HG03025 (cell line): ENCODE data around the gene FGD6.
"Not testable (repeated sequence)": the region's sequence is repeated elsewhere in the genome, so short reads cannot be mapped to it uniquely, and the experiment has no call there.

Experiments
- ATAC-seq: cut with Tn5 transposase; IDR thresholded peaks from one replicate; pipeline ENCODE4 v1.9.1; 2021; ENCODE audit warnings: mild to moderate bottlenecking, moderate library complexity; ENCODE audit not compliant: unreplicated experiment, low FRiP score

Gene FGD6

DNA sequence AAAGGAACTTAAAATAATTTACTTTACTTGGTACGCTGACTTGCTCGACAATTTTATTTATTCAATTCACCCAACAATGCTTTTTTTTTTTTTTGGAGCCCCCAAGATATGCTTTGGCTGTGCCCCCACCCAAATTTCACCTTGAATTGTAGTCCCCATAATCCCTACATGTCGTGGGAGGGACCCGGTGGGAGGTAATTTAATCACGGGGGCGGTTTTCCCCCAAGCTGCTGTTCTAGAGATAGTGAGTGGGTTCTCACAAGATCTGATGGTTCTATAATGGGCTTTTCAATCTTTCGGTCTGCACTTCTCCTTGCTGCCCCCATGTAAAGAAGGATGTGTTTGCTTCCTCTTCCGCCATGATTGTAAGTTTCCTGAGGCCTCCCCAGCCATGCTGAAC is 10.4 kb downstream of the FGD6 start:
- no peak for ATAC-seq

DNA sequence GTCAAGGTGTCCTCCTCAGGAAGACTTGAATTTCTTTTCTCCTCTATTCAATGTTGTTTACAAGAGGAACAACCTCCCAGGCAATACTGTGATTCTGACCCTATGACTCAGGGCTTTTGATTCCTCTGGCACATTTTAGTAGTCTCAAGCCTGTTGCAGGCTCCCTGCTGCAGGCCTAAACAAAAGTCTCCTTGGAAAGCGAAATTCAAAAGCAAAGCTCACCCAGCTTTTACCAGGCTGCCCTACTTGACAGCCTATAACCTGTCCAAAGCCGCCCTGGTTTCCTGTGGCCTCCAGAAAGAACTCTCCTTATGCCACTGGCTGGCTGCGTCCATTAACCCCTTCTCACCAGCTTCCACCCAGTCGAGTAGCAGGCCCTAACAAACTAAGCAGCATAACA is 11.6 kb downstream of the FGD6 start:
- no peak for ATAC-seq

DNA sequence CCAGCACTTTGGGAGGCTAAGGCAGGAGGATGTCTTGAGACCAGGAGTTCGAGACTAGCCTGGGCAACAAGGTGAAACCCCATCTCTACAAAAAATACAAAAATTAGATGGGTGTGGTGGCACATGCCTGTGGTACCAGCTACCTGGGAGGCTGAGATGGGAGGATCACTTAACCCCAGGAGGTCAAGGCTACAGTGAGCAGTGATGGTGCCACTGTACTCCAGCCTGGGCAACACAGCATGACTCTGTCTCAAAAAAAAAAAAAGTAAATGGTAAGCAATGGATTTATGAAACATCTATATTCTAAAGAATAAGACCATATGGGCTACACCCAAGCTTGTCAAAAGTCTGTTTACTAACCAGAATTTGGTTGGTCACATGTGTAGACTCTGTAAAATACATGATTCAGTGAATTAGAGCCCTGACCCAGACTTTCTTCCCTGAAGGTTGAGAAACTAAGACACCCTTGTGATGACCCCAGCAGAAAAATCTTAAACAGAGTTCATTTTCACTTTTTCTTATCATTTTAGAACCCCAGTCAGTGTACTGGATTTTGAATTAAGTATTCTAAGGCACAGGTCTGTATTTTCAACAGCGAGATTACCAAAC is 12.1 kb downstream of the FGD6 start:
- no peak for ATAC-seq

DNA sequence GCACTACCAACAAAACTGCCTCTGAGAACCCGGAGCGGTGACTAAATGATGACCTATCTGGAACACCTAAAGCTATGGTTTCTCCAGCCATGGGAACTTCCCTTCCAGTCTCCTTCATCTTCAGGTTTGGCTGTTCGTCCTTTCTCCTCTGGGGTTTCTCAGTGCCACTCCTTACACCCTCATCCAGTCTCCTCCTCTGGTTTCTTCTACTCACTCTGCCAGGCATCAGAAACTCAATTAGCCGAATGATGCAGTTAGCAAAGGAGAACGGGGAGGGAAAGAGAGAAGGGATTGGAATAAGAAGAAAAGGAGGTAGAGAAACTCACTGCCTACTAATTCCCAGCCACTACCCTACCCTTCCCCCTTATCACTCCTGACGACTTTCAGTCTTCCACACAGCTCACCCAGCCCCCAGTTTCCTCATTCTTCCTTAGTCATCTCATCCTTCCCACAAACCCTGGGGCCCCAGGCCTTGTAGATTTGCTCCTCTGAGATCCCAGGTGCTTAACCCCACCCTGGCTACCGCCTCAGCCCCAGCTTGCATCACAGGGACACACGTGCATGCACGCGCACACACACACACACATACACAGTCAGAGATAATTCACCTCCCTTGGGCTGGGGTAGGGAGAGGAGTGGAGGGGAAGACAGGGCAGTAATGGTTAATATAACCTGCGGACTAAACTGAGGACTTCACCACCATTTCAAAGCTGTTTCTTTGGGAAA is 13.0 kb downstream of the FGD6 start:
- ATAC-seq: no peak

DNA sequence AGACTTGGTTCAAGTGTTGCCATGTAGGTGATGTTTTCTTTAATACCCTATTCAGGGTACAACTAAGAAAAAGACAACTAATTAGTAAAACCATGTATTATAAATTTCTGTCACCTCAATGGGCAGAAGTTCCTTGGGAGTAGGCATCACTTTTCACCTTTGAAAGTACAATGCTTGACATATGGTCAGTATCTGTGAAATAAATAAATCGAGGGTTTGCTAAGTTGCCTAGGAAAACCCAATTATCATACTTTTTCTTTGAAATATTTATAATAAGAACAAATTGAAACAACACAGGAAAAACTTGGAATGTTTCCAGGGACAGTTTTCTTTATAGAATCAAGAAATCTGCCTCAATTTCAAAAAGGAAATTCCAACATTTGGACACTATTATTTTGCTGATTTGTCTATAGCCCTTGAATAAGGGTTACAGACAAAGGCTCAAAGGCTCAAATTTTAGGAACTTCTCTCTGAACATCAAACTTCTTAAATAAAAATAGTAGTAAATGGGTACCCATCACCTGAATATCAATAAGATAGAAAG is 13.7 kb downstream of the FGD6 start:
- no peak for ATAC-seq

DNA sequence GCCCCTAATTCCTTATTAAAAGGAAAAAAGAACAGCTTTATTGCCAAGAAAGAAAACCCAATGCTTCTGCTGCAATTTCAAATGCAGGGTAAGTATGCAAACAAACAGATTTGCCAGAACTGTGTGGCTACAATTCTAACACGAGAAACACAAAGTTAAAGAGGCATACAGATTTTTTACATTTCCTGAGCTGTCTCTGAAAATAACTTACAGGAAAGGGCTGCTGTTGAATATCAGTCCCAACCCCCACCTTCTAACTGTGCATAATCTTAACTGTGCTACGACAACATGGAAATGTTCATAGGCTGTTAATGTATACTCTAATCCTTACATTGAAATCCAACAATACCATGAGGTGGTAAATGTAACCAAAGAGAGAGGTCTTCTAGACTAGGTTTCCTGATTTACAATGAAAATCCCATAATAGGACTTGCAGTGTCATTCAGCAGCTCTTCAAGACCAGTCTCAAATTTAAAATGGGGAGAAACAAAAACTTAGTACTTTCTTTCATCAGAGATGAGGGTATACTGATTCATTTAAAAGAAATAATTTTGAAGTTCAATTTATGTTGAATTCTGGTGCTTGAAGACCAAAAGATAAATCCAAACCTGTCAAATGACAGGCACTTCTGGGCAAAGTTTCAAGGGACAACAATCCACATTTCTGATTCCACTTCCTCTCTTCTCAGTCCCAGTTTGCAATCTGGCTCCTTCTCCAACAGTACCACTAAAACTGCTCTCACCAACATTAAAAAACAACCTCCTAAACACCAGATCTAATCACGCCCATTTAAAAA is 14.4 kb downstream of the FGD6 start:
- ATAC-seq: no peak

DNA sequence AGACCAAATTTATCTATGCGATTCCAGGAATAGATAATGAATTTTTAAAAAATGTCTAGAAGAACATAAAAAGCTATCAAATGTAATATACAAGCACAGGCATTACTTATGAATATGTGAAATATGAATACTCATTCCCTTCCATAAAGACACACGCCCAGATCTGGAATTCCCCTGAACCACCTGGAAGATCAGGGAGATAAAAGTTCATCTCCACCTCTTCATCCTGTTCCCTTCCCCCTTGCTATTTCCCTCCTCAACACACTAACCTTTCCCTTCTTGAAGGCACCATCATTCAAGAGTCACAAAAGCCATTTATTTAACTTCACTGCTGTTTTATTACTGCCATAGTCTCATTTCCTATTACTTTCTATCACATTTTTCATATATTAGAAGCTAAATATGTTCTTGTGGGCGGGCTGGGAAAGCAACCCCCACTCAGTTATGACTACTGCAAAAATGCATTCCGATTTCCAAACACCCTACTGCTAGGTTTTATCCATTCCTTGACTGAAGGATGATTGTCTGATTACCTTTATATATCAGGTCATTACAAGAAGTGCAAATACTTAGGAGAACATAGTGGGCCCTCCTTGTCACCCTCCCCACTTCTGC is 16.1 kb downstream of the FGD6 start:
- ATAC-seq: no peak

DNA sequence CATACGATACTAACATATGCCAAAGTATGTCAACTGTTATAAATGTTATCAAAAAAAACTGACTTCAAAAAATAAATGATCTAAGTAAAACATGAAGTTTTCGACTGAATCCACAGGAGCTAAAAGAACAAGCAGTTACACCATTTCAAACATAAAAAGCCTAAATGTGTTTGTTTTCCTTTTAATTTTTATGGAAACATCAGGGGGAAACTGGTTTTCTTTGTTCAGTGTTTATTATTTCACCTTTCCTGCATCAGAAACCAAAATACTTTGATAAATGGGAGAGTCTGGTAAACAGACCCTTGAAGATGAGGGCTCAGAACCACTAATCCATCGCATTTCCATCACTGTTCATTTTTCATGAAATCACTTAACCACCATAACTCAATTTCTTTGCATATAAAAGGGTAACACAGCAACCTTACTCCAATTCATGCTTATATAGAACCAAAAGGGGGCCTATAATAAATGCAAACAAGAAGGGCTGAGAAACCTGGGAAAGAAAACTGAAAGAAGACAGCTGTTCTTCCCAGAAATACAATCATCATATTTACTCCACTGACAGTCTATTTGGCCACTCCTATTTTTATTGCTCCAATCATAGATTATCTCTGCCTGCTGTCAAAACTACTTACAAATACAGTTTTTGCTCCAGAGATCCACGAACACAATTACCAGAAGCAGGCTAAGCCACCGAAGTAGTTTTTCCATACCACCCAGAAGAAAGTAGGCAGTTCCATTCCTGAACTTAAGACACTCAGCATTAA is 17.0 kb downstream of the FGD6 start:
- no peak for ATAC-seq

DNA sequence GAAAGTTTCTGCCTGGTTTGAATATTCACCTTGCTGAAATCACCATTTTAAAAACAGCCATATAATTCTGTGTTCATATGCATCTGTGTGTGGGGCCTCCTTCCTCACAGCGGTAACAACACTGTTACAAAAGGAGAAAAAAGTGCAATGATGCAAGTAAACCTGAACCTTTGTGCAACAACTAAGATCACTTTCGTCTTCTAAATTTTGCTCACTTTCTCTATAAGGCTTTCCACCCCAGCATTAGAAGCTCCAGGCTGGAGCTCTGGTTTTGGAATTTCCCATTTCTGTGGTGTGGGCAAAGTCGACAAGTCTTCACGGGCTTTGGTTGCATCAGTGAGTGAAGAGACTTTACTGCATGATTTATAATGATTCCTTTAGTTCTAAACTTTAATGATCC is 18.4 kb downstream of the FGD6 start:
- ATAC-seq: no peak

DNA sequence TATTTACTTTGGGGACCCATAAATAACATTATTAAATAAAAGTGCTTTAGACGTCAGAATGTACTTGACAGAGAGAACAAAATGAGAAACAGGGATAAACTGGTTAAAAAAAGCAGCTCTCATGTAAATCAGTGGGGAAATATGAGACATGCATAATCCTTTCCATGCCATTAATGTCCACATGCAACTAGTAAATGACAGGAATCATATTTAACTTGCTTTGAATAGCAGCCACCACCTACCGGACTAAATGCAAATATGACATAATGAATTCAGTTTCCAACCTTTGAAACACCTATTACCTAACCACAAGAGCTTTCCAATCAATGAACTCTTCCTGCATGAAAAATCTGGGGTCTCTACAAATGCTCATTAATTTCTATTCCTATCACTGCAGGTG is 19.6 kb downstream of the FGD6 start:
- ATAC-seq: no peak

DNA sequence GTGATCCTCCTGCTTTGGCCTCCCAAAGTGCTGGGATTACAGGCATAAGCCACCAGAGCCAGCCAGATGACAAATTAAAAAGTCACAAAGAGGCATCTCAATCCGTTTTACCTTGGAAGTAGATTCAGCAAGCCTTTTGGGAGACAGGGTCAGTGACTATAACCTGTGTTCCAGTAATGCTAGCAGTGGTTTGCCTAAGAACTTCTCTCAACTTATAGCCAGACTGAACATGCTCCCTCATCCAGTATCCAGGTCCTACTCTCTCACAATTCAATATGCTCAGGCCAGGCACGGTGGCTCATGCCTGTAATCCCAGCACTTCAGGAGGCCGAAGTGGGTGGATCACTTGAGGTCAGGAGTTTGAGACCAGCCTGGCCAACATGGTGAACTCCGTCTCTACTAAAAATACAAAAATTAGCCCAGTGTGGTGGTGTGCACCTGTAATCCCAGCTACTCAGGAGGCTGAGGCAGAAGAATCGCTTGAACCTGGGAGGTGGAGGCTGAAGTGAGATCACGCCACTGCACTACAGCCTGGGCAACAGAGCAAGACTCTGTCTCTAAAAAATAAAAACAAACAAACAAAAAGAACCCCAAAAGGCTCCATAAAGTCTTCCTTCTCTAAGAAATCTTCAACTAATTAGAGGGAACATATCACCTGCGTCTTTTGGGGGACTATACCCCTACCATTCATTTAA is 20.2 kb downstream of the FGD6 start:
- ATAC-seq: not testable (repeated sequence)

DNA sequence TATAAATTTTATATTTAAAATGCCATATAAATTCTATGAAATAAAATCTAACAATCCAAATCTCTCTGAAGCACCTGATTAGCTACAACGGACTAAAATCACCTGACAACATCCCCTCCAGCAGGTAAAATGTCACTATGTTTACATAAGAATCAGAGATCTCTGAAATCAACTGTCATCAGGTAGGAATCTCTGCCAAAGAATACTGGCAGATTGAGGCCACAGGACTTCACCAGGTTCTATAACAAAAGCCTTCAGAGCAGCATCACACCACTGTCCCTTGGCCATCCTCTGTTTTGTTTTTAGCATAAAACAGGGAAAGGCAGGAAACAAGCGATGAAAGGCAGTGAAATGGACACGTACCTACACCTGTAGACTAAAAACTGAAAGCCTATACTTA is 22.1 kb downstream of the FGD6 start:
- no peak for ATAC-seq

DNA sequence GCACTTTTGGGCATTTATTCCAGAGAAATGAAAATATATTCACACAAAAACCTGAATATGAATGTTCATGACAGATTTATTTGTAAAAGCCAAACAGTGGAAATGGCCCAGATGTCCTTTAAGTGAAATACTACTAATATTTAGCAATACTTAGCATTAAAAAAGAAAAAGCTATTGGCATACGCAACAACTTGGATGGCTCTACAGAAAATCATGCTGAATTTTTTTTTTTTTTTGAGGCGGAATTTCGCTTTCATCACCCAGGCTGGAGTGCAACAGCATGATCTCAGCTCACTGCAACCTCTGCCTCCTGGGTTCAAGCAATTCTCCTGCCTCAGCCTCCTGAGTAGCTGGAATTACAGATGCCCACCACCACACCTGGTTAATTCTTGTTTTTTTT is 24.1 kb downstream of the FGD6 start:
- ATAC-seq: no peak

DNA sequence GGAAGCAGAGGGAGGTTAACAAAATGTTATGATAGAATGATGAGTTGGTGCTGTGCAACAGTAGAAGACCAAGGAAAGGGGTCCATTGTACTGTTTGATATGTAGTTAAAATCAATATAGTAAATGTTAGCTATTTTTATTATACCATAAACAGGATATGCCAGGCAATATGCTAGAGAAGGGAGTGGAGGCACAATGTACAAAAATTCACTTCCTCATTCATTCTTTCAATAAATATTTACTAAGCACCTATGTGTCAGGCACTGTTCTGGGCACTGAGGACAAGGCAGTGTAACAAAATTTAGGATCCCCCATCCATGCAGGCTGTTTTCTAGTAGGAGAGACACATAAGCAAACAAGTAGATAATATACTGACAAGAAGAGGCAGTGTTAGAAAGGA is 25.0 kb downstream of the FGD6 start:
- ATAC-seq: no peak

DNA sequence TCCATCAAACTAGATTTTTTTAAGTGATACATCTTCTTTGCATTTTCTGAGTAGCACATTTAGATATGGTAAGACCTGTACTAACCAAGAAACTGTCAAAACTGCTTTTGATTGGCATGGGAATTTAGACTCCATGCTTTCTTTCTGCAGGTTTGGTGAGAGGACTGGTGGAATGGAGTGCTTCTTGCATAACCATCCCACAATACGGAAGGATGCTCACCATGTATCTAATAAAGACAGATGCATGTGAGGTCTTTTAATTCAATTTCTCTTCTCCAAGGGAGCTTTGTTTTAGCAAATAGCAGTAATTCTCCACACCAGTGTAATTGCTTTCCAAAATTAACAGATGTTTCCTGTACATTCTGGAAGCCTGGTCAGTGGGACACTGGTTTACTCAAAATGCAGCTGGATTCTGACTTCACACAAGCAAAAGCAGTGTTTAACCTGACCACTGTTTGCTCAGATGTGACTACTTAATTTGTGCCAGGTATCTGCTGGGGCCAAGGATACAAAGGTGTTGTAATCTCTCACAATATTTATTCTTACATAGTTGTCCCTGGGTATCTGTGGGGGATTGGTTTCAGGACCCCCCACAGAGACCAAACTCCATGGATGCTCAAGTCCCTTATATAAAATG is 26.1 kb downstream of the FGD6 start:
- no peak for ATAC-seq

DNA sequence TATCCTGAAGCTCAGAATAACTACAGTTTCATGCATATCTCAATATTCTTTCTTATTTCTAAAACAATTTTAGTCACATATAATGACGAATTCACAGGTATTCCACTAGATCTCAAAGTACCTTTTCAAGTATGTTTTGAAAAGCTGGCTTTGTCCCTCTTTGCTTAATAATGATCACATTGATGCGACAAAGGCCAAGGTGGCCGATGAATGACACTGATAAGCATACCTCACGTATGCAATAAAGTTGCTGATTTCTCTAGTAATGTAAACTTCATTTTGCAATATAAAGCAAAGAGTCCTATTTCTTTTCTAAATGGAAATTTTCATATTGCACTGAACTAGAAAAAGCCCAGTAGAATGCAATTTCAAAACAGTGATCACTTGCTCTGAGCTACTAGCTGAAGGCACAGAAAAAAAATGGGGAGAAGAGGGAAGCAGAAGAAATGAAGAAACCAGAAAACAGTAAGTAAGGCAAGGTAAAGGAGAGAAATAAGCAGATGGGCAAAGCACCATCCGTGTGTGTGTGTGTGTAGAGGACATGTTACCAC is 29.3 kb downstream of the FGD6 start:
- no peak for ATAC-seq

DNA sequence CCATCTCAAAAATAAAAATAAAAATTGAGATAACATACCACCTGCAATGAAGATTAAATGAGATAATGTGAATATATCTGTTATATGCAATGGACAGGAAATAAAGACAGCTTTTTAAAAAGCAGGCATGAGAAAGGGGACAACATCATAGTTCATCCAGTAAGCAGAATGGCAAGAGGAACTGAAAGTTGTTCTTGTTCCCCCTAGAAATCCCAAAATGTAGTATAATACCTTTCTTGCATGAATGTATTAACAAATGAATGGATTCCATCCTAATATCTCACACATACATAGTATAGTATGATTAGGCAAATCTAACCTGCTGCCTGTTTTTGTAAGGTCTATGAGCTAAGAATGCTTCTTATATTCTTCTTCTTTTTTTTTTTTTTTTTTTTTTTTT is 31.4 kb downstream of the FGD6 start:
- ATAC-seq: no peak

DNA sequence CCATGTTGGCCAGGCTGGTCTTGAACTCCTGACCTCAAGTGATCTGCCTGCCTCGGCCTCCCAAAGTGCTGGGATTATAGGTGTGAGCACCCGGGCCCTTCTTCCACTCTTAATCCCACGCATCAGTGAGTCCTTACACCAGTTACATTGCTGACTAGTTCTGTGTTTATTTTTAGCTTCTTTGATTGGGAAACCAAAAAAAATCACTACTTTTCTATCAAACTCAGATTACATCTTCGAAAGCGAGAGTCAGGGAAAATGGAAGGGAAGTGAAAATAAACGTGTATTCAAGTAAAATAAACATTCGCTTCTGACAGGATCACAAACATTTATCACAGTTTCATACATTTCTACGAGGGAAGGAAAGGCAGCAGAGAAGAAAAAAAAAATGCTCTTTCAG is 32.2 kb downstream of the FGD6 start:
- no peak for ATAC-seq

DNA sequence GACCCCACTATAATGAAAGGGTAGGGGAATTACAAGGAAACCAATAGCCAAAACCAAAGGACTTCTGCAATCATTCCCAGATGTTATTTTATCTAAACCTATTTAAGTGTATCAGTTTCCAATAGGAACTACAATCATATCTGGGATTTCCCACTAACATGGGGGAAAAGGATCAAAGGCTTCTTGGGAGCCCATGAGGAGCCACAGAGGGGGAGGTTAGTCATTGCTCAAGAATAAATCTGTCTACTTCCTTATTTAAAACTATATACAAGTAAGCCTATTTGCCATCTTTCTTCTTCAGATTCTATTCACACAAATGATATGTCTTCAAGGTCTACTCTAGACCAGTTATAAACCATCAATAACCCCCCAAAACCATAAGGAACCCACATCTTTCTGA is 33.1 kb downstream of the FGD6 start:
- no peak for ATAC-seq
